GM18858 (cell line): ENCODE results near the gene RAI1.

Source experiments
- ATAC-seq: cut with Tn5 transposase; IDR thresholded peaks from one replicate; pipeline ENCODE4 v1.9.1; 2021; ENCODE audit not compliant: unreplicated experiment

RAI1 gene

GRCh38 chr17:17781591-17782496, 100.6 kb downstream of the RAI1 start:
- no peak for ATAC-seq

GRCh38 chr17:17782523-17783115, 101.4 kb downstream of the RAI1 start:
- ATAC-seq: no peak

GRCh38 chr17:17783116-17783824, 102.0 kb downstream of the RAI1 start:
- no peak for ATAC-seq

GRCh38 chr17:17783825-17784656, 102.8 kb downstream of the RAI1 start:
- ATAC-seq: no peak

- no peak for ATAC-seq
These were observed 103.5 kb downstream of the RAI1 start for GRCh38 chr17:17784657-17785267.

- no peak for ATAC-seq
These were observed 104.1 kb downstream of the RAI1 start for GRCh38 chr17:17785407-17785806.

GRCh38 chr17:17786998-17787397, 105.7 kb downstream of the RAI1 start:
- no peak for ATAC-seq

- ATAC-seq: no peak
These were observed 106.3 kb downstream of the RAI1 start for GRCh38 chr17:17787568-17787967.

GRCh38 chr17:17788967-17789366, 107.7 kb downstream of the RAI1 start:
- ATAC-seq: no peak

GRCh38 chr17:17789410-17789809, 108.2 kb downstream of the RAI1 start:
- ATAC-seq: no peak

GRCh38 chr17:17789828-17790636, 108.8 kb downstream of the RAI1 start:
- no peak for ATAC-seq

GRCh38 chr17:17790637-17791464, 109.6 kb downstream of the RAI1 start:
- no peak for ATAC-seq

GRCh38 chr17:17792037-17792550, 110.8 kb downstream of the RAI1 start:
- ATAC-seq: no peak

GRCh38 chr17:17792551-17793377, 111.5 kb downstream of the RAI1 start:
- no peak for ATAC-seq

- ATAC-seq: no peak
These were observed 112.3 kb downstream of the RAI1 start for GRCh38 chr17:17793378-17794214.

GRCh38 chr17:17794382-17794781, 113.1 kb downstream of the RAI1 start:
- ATAC-seq: no peak

- ATAC-seq: no peak
These were observed 114.0 kb downstream of the RAI1 start for GRCh38 chr17:17795296-17795695.
